ENCODE data around the gene ANKS4B.
"Not testable (repeated sequence)": the region's sequence is repeated elsewhere in the genome, so short reads cannot be mapped to it uniquely, and the experiment has no call there.

Gene ANKS4B

DNA sequence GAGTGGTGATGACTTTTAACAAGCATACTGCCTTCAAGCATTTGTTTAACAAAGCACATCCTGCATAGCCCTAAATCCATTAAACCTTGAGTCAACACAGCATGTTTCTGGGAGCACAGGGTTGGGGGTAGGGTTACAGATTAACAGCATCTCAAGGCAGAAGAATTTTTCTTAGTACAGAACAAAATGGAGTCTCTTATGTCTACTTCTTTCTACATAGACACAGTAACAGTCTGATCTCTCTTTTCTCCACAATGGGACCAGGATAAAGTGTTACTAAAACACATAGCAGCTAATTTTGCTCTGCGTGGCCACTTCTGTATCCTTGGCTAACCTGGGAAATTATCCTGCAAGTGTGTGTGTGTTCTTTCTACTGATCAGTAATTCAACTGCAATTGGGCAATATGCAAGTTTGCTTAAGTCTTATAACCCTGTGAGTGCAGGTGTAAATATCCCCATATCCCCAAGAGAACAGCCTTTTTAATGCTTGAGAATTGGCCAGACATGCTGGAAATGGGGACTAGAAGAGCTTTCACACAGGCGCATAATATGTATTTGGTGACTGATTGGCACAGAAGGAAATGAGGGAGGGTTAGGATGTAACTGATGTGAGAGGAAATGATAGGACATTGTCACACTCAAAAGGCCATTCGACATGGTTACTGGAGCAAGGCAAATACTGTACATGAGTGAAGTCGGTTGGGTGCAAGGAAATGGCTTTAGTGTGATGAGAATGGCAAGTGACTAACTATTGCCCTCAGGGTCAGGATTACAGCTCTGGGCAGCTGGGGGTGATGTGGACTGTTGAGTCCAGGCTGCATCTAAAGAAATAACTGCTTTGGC is 10.8 kb upstream of the ANKS4B start:
- no peak for DNase-seq

GRCh38 chr16:21223787-21224186 is 9.7 kb upstream of the ANKS4B start:
- no peak for DNase-seq

DNA sequence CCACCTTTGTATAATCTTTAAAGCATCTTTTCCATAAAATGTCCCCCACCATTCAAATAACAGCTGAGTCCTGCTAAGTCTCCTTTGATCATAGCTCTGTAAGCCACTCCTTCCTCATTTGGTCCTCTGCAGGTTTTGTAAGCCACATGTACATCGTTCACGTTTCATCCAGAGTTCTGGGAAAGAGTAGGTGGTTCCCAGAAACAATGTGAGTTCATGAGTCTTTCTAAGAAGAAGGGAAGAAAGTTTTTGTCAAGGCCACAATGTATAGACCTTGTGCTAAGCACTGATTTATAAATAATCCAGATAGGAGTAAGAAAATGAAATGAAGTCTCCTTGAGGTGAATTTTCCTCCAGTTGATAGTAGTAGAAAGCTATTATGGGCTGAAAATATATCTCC is 8.7 kb upstream of the ANKS4B start:
- no peak for DNase-seq

DNA sequence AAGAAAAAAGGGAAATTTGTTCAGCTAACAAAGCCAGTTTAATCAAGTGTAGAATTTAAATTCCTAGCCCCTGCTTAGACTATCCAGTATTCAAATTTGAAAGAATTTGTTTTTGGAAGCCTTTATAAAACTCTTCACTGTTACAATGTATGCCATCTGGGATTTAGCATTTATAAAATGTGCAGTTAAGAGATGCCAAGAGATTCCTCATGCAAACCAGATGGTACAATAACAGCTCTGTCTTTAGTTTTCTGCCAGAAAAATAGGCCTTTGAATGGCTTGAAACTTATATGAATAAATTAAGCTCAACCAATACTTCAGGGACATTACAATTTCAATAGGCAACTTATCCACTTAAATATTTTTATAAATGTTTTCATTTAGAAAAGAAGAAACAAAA is 6.8 kb upstream of the ANKS4B start:
- no peak for DNase-seq

DNA sequence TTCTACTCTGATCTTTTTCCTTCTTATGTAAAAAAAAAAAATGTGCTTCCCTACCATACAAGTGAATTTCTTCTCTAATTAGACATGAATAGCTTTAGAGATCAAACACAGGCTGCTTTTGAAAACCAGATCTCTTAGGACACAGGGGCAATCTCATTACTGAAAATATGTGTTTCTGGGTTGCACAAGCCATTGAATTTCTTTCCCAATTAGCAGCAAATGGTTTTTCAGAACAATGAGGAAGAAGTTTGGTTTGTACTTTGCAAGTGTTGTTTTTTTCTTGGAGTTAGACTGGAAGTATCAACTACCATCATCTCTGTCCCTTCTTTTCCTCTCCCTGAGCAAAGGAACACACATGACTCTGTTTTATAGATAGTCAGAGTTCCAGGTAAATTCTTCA is 5.6 kb upstream of the ANKS4B start:
- DNase-seq, result no peak

DNA sequence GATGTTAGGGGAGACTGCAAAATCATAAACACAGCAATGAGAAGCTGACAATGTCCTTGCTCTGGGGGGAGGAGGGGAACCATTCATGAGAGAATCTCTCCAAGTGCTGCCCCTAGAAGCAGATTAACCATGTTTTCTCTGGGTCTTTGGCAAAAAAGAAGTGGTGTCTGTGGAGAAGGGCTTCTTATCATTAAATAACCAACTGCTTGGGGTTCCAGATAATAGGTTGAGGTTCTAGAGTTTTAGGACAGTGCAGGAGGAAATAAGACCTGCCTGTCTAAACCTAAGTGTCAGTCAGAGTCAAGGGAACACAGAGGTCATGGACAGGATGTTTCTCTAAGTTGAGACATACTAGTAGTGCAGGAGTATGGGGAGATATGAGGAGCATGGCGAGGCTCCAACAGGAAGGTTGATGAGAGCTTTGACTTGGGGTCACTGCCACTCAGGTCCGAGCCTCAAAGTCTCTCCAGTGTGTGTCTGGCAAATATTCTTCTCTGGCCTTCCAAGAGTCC is 5.1 kb upstream of the ANKS4B start:
- no peak for DNase-seq

DNA sequence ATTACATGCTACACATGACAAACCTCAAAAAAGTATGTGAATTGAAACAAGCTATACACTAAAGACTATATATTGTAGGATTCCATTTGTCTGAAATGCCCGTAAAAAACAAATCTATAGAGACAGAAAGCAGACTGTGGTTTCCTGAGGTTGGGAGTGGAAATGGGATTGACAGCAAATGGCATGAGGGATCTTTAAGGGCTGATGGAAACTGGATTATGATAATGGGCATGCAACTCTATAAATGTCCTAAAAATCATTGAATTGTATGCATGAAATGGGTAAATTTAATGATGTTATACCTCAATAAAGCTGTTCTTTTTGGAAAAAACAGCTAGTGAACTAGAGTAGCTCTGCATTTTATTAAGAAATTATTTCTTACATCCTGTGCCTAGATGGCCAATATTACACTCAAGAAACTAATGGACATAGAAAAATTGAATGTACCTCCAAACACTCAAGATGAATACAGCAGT is 416 bp upstream of the ANKS4B start:
- no peak for DNase-seq

DNA sequence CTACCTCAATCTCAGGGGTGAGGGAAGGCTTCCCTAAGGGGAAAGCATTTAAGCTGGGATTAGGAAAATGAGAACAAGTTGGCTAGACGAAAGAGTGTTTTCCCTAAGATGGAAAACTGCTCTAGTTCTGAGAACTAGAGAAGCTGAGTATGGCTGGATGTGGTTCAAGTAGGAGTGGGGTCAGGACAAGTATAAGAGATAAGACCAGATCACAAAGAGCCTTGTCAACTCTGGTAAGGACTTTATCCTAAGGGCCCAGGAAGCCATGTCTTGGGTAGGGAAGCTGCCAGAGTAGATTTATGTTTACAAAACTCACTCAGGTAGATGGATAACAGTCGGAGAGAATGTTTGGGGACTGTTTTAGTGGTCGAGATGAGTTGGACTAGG is 1.7 kb downstream of the ANKS4B start:
- no peak for DNase-seq

DNA sequence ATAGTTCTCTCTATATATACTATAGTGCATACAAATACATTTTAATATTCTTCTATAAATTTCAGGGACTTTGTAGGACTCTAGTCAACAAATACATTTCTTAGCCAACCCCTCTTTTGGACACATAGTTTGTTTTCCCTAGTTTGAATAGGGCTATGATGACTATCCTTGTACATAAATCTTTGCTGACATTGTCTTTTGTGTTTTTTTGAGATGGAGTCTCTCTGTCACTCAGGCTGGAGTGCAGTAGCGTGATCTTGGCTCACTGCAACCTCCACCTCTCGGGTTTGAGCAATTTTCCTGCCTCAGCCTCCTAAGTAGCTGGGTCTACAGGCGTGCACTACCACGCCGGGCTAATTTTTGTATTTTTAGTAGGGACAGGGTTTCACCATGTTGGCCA is 3.3 kb downstream of the ANKS4B start:
- no peak for DNase-seq

- no peak for DNase-seq
Observed at GRCh38 chr16:21239646-21240045, 6.1 kb downstream of the ANKS4B start.

DNA sequence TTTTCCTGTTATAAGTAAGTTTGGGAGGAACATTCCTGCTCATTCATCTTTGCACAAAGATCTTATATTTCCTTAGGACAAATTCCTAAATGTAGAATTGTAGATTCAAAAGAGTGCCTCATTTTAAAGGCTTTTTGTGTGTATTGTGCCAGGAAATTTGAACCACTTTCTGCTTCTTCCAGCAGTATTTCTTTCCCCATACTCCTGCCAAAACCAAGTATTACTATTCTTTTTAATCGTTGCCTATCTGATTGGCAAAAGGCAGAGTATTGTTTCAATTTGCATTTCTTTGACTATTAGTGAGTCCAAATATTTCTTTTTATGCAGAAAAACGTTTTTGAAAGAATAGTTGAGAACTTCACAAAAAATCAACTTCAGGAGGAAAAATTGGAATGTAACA is 9.3 kb downstream of the ANKS4B start:
- no peak for DNase-seq

- no peak for DNase-seq
Observed at GRCh38 chr16:21244518-21245215, 11.2 kb downstream of the ANKS4B start.

DNA sequence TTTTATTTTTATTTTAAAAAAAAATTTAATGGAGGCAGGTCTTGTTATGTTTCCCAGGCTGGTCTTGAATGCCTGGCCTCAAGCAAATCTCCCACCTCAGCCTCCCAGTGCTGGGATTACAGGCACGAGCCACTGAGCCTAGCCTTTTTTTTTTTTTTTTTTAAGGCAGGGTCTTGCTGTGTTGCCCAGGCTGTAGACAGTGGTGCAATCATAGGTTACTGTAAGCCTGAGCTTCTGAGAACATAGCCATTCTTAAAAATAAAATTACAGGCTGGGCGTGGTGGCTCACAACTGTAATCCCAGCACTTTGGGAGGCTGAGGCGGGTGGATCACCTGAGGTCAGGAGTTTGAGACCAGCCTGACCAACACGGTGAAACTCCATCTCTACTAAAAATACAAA is 14.7 kb downstream of the ANKS4B start:
- not testable (repeated sequence) for DNase-seq

DNA sequence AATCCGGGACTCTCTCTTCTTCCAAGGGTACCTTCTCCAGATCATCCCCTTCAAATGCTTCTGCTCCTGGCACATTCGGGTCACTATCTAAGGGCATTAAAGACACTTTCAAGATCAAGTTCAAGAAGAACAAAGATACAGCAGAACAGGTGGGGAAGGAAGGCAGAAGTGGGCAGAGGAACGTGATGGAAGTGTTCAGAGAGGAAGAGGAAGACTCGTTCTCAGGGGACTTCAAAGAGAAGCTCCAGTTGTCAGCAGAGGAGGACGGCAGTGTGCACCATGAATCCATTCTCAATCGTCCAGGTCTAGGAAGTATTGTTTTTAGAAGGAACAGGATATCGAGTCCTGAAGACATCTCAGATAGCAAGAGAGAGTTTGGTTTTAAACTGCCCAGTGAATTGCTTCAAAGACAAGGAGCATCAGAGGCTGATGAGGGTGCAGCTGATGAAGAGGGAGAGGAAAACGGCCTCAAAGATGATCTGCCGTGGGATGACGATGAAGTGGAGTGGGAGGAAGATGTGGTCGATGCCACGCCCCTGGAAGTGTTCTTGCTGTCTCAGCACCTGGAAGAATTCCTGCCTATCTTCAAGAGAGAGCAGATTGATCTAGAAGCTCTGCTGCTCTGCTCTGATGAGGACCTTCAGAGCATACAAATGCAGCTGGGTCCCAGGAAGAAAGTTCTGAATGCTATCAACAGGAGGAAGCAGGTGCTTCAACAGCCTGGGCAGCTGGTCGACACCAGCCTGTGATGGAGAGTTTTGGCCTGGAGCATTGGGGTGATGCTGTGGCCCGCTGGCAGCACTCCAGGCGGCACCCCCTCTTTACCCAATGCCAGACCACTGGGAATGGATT is 16.8 kb downstream of the ANKS4B start:
- no peak for DNase-seq

GRCh38 chr16:21253470-21253869 is 20.0 kb downstream of the ANKS4B start:
- DNase-seq, result no peak

DNA sequence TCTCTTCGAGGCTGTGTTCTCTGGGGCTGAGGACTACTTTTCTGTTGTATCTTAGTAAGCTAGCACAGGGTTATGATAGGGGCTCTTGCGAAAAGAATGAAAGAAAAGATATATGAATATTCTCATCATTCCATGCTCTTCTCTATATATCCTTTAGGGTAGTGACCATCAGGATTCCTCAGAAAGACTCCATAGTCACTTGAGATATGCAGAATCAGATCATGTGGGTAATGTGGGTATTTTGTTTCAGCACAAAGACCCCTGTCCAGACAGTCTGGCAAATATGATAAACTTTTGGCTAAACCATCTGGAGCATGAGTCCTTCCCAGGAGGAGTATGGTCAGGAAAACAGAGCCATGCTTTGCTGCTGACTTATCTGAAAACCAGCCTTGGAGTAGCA is 23.1 kb downstream of the ANKS4B start:
- no peak for DNase-seq

- DNase-seq, result no peak
Observed at GRCh38 chr16:21257284-21257683, 23.8 kb downstream of the ANKS4B start.

DNA sequence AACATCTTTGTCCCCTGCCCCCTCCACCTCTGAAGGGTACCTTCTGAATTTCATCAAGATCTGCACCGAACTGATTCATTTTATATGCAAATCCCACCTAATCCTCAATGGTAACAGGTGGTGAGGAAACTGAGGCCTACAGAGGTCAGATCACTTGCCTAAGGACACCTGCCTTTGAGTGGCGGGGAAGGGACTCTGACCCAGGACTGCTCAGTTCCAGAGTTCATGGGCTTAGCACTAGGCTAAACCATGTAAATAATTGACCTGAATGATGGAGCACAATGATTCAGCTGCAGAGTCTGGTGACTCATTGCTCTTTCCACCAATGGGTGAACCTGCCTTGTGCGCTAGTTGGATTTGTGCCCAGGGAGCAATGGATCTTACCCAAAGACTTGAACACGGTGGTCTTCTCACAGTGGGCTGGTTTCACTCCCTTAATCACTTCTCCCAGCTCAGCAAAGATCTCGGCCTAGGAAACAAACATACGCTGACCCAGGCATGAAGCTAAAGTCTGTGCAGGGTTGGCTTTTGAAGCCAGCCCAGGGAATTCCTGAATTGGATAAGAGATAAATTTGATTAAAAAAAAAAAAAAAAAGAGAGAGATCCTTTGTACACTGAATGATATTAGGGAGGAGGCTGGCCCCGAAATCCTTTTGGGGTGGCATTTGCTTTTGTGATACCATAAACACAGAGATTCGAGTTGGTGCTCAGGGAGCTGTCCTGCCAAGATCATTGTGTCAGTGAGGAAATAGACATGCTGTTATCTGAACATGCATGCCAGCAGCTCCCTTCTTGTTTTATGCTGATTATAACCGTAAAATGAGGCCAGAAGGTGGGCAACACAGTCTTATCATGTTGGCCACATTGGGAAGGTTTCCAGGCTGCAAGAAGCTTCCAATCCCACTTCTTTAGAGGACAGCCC is 27.6 kb downstream of the ANKS4B start:
- no peak for DNase-seq

- DNase-seq, result no peak
Observed at GRCh38 chr16:21262779-21263639, 29.5 kb downstream of the ANKS4B start.

DNA sequence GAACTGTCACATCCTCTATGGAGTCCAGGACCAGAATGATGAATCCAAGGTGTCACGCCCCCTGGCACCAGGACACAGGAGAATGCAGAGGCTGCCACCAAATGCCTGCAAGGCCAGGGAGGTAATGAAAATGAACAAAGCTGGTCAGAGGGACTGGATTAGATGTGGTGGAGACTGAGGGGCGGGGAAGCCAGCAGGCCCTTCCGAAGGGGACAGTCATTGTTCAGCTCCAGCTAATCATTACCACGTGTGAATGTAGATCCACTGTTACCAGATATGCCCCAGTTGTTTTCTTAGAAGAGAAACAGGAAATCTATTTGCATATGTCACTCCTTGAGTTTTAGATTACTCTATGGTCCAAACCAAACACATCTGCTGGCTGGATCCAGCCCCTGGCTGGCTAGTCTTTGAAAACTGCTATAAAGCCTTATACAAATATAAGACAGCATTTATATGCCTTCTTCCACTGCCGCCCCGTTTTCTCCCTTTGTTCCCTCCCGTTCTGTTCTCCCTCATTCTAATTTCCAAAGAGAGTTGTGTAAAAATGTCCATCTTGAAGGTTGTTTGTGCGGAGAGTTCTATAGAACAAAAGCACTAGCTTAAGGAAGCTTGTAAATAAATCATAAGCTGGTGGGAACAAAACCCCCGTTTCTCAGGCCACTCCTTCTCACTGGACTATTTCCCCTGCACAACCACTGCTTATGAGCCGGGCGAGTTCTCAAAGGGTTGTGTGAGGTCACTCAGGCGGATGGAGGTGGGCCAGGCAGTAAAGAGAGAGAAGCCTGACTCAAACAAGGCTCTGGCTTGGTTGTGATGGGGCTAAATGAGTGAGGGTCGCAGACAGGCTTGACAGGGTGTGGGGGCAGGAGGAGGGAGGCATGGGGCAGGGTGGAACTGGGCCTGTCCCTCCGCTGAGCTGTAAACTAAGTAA is 30.4 kb downstream of the ANKS4B start:
- no peak for DNase-seq

Measured in CD4-positive, alpha-beta T cell treated with Interleukin-15 for 1 hour (primary cell).